IMR-90 (cell line): ENCODE data around the gene NRL. TPM values are rescaled to one million over a fixed set of nuclear protein-coding genes. Genes with fewer than 3 reads are reported as not detected.
A peak's percentile ranks its signal among the peaks of the same experiment; 100 is the strongest.

Source experiments
- ATAC-seq: fragments of 200-7000 bp; cut with Tn5 transposase; 2 replicates; pipeline ENCODE4 v1.9.1; 2020; ENCODE audit warnings: low read depth, mild to moderate bottlenecking, moderate library complexity
- BruUV-seq: library from RNA; stranded (reverse); fragments of 400-500 nt; replicated peaks from 2 replicates; lab custom pipeline; 2021; lab: Mats Ljungman, UMichigan
- CTCF ChIA-PET: fragments of 300-600 bp; formaldehyde crosslinking; extraction: SDS; loops from one replicate; lab custom pipeline; 2021; ENCODE audit warnings: antibody characterized with exemption; lab: Yijun Ruan, JAX
- POLR2A ChIA-PET: fragments of 300-600 bp; sonication (Branson Sonifier 250); formaldehyde crosslinking; loops from one replicate; lab custom pipeline; 2022; ENCODE audit warnings: antibody characterized with exemption; ENCODE audit not compliant: unreplicated experiment; lab: Charles Lee
- DNase-seq: peaks from one replicate; pipeline ENCODE4 v3.0.0; 2013
- H2AFZ ChIP-seq: replicated peaks from 2 replicates; pipeline ENCODE3; 2013; ENCODE audit warnings: low read length, mild to moderate bottlenecking; ENCODE audit not compliant: poor library complexity
- H2AK5ac ChIP-seq: 2 replicates; pipeline ENCODE4 v1.6.1; 2013; ENCODE audit warnings: low read depth, low read length, inconsistent platforms
- H2AK9ac ChIP-seq: replicated peaks from 2 replicates; pipeline ENCODE3; 2013; ENCODE audit warnings: mild to moderate bottlenecking, low read depth, low read length, moderate library complexity; ENCODE audit not compliant: poor library complexity
- H2BK120ac ChIP-seq: 2 replicates; pipeline ENCODE4 v1.6.1; 2013; ENCODE audit warnings: low read depth, low read length, inconsistent platforms
- H2BK15ac ChIP-seq: 3 replicates; pipeline ENCODE4 v1.6.1; 2013; ENCODE audit warnings: low read depth, low read length, inconsistent platforms
- H2BK20ac ChIP-seq: 2 replicates; pipeline ENCODE4 v1.6.1; 2013; ENCODE audit warnings: low read depth, mild to moderate bottlenecking, inconsistent platforms, low read length, moderate library complexity
- H2BK5ac ChIP-seq: 2 replicates; pipeline ENCODE4 v1.6.1; 2013; ENCODE audit warnings: mild to moderate bottlenecking, low read depth, low read length, inconsistent platforms; ENCODE audit not compliant: poor library complexity, severe bottlenecking
- H3K14ac ChIP-seq: replicated peaks from 2 replicates; pipeline ENCODE4 v1.6.1; 2013; ENCODE audit warnings: low read depth, low read length, inconsistent platforms
- H3K18ac ChIP-seq: 2 replicates; pipeline ENCODE4 v1.6.1; 2013; ENCODE audit warnings: low read depth, low read length, control low read depth
- H3K23ac ChIP-seq: 2 replicates; pipeline ENCODE4 v1.6.1; 2013; ENCODE audit warnings: low read depth, low read length, inconsistent platforms
- H3K27ac ChIP-seq: 2 replicates; pipeline ENCODE4 v1.5.1; 2013; ENCODE audit warnings: mild to moderate bottlenecking, control low read depth, low read length; ENCODE audit not compliant: insufficient read depth
- H3K27me3 ChIP-seq: 2 replicates; pipeline ENCODE4 v1.6.1; 2013; ENCODE audit warnings: low read length; ENCODE audit not compliant: control insufficient read depth, insufficient read depth
- H3K36me3 ChIP-seq: 2 replicates; pipeline ENCODE4 v1.6.1; 2013; ENCODE audit warnings: low read length, mixed read lengths; ENCODE audit not compliant: control insufficient read depth, insufficient read depth
- H3K4ac ChIP-seq: 2 replicates; pipeline ENCODE4 v1.6.1; 2013; ENCODE audit warnings: low read depth, low read length, inconsistent platforms
- H3K4me1 ChIP-seq: 2 replicates; pipeline ENCODE4 v1.6.1; 2013; ENCODE audit warnings: low read length, mixed read lengths; ENCODE audit not compliant: control insufficient read depth, insufficient read depth
- H3K4me2 ChIP-seq: 2 replicates; pipeline ENCODE4 v1.6.1; 2013; ENCODE audit warnings: low read depth, mild to moderate bottlenecking, control low read depth, low read length, moderate library complexity
- H3K4me3 ChIP-seq: 2 replicates; pipeline ENCODE4 v1.5.1; 2013; ENCODE audit warnings: low read depth, mild to moderate bottlenecking, control low read depth, low read length, moderate library complexity; ENCODE audit not compliant: insufficient read depth
- H3K56ac ChIP-seq: 2 replicates; pipeline ENCODE4 v1.6.1; 2013; ENCODE audit warnings: low read length, inconsistent platforms; ENCODE audit not compliant: insufficient read depth; ENCODE audit errors: extremely low read depth
- H3K79me1 ChIP-seq, 2 experiments: 2 replicates each; pipeline ENCODE4 v1.6.1; 2013; ENCODE audit warnings: low read length in 2 of 2, inconsistent platforms in 1 of 2, low read depth in 1 of 2
- H3K9ac ChIP-seq: 2 replicates; pipeline ENCODE4 v1.6.1; 2013; ENCODE audit warnings: low read depth, low read length, control low read depth
- H3K9me1 ChIP-seq: 2 replicates; pipeline ENCODE4 v1.6.1; 2013; ENCODE audit warnings: low read length, inconsistent platforms; ENCODE audit not compliant: insufficient read depth
- H3K9me3 ChIP-seq: 2 replicates; pipeline ENCODE4 v1.6.1; 2013; ENCODE audit warnings: low read length; ENCODE audit not compliant: control insufficient read depth, insufficient read depth
- H4K20me1 ChIP-seq: 2 replicates; pipeline ENCODE4 v1.6.1; 2013; ENCODE audit warnings: low read length, inconsistent platforms; ENCODE audit not compliant: insufficient read depth
- H4K5ac ChIP-seq: 2 replicates; pipeline ENCODE4 v1.6.1; 2013; ENCODE audit warnings: mild to moderate bottlenecking, low read depth, low read length, control low read depth
- H4K8ac ChIP-seq, 2 experiments: 2 replicates each; pipeline ENCODE4 v1.6.1; 2013; ENCODE audit warnings: low read depth in 2 of 2, low read length in 2 of 2, control low read depth in 1 of 2, inconsistent platforms in 1 of 2
- H4K91ac ChIP-seq: 2 replicates; pipeline ENCODE4 v1.6.1; 2013; ENCODE audit warnings: low read depth, low read length, inconsistent platforms; ENCODE audit not compliant: insufficient read depth
- CEBPB ChIP-seq: IDR thresholded peaks from 2 replicates; pipeline ENCODE4 v1.6.1; 2012; ENCODE audit warnings: low read depth, low read length, improper control_type of control experiment
- MXI1 ChIP-seq: IDR thresholded peaks from 2 replicates; pipeline ENCODE4 v1.6.1; 2012; ENCODE audit warnings: low read depth, mild to moderate bottlenecking, low read length, moderate library complexity, borderline replicate concordance
- RAD21 ChIP-seq: IDR thresholded peaks from 2 replicates; pipeline ENCODE4 v1.6.1; 2012; ENCODE audit warnings: low read length, improper control_type of control experiment
- USF2 ChIP-seq: fragments of 150-350 bp; IDR thresholded peaks from 2 replicates; pipeline ENCODE4 v1.6.1; 2017; ENCODE audit warnings: mild to moderate bottlenecking, antibody characterized with exemption, low read length, low read depth
- WGBS, 2 experiments: methylation state at CpG; one replicate each; pipeline versions ENCODE4 v1.1.5 to v1.1.7; 2013; ENCODE audit warnings: missing lambda C conversion rate in 2 of 2; ENCODE audit not compliant: insufficient read length in 1 of 2; ENCODE audit errors: extremely low coverage in 2 of 2; 5-methylcytosine and 5-hydroxymethylcytosine counted together
- dilution Hi-C: fragments of 300-500 bp; cut with HindIII; formaldehyde crosslinking; loops from one replicate; pipeline ENCODE4 v1.14.3; 2018; ENCODE audit warnings: low sequenced_read_pairs; ENCODE audit not compliant: unreplicated experiment
- in situ Hi-C: fragments of 300-500 bp; cut with MboI; formaldehyde crosslinking; loops from 3 replicates; pipeline ENCODE4 v1.14.3; 2019; ENCODE audit warnings: low sequenced_read_pairs, inconsistent platforms, mixed read lengths
- intact Hi-C: fragments of 100-400 bp; cut with micrococcal nuclease; formaldehyde crosslinking; loops from 2 replicates; pipeline ENCODE4 v1.10.0; 2022
- polyA plus RNA-seq, 3 experiments: library from polyadenylated mRNA; depleted of rRNA; stranded (reverse); fragments of >200 nt; gene quantifications; 2 replicates each; pipeline ENCODE4 v1.2.3, GENCODE V29; 2012; ENCODE audit warnings: low replicate concordance in 1 of 3
- total RNA-seq: library from RNA; depleted of rRNA; stranded (reverse); fragments of >200 nt; gene quantifications from 2 replicates; pipeline ENCODE4 v1.2.3, GENCODE V29; 2012

NRL gene
- total and polyA plus RNA-seq, 2 of the 4 experiments (the other 2 are of a cell fraction) = 0.18 to 0.70 TPM

- Histone ChIP-seq H3K27ac (peak overlapping the region; percentile 73), H3K56ac (peak overlapping the region; percentile 69; the same call in 1 of the 2 replicates), H3K4me1 (peaks cover 8% of the 10 kb centered on the region), H4K91ac (peak overlapping the region; percentile 46), H3K9me3 (no peaks in the 10 kb centered on the region), H2BK15ac (no peak overlapping the region), H2BK20ac (no peak overlapping the region), H3K14ac (peak overlapping the region; percentile 93), H3K9ac (peak overlapping the region; percentile 91), H2AK5ac (peak overlapping the region; percentile 26), H4K20me1 (peaks cover 19% of the 10 kb centered on the region; the same call in 1 of the 2 replicates), H3K4me2 (peak overlapping the region; percentile 79), H3K9me1 (peaks cover 13% of the 10 kb centered on the region), H2AK9ac (peak overlapping the region; percentile 99), H2BK5ac (peak overlapping the region; percentile 69), H3K27me3 (no peaks in the 10 kb centered on the region), H3K79me1 (peaks cover 16 to 36% of the 10 kb centered on the region in 2 experiments), H3K4me3 (peak overlapping the region; percentile 72), H4K8ac (peak overlapping the region; percentile 36 to 80; a peak in 3 of 4 replicates), H2AFZ (peak overlapping the region; percentile 98), H2BK120ac (no peak overlapping the region), H3K36me3 (peaks cover 21% of the 10 kb centered on the region), H3K18ac (peak overlapping the region; percentile 40; the same call in 1 of the 2 replicates), H4K5ac (peak overlapping the region; percentile 20), H3K23ac (peak overlapping the region; percentile 91), H3K4ac (peak overlapping the region; percentile 87)
- no TSS peak for BruUV-seq
- in situ Hi-C loops = loop anchor here (10.0 kb wide), 1 partner anchor 121 kb away; no protein-coding TSS in a partner anchor
- WGBS, 2 experiments = 75% methylated on average over 4 of the region's 12 CpGs; no CpG with 5 or more reads in 1 of the 2 experiments
- dilution Hi-C loops = no loop called here
- ATAC-seq (peak; percentile 1; the same call in 1 of the 2 replicates), DNase-seq (peak; percentile 44)
- intact Hi-C loops = no loop called here
- ChIA-PET CTCF (interaction anchor here (0.8 to 3.4 kb wide), 4 partner anchors 11 to 59 kb away, joined by 3 to 15 read pairs (median 5); no protein-coding TSS in a partner anchor), POLR2A (no interaction called here)
- TF ChIP-seq RAD21 = no peak
- no peak for TF ChIP-seq CEBPB
- 0 out of 2 replicates have a peak, but pooled peaks have one; percentile 28 for TF ChIP-seq MXI1
- peak; percentile 85 for TF ChIP-seq USF2
Observed at GRCh38 chr14:24095271-24096068, 19.3 kb downstream of the NRL start.
